RWPE2 (cell line): ENCODE results near the gene PTPN18.

Experiments
- ATAC-seq: fragments of 200-7000 bp; cut with Tn5 transposase; 3 replicates; pipeline ENCODE4 v1.9.1; 2021; ENCODE audit warnings: low read depth
- DNase-seq: peaks from one replicate; pipeline ENCODE4 v3.0.0-alpha.2; 2020; ENCODE audit warnings: low spot score
- H3K27ac ChIP-seq: fragments of 450-650 bp; 2 replicates; pipeline ENCODE4 v1.5.1; 2017; ENCODE audit warnings: mild to moderate bottlenecking; ENCODE audit not compliant: poor library complexity, severe bottlenecking
- H3K27me3 ChIP-seq: fragments of 250-450 bp; sonication (Bioruptor Pico); 2 replicates; pipeline ENCODE4 v1.5.1; 2021; ENCODE audit warnings: mild to moderate bottlenecking, moderate library complexity; ENCODE audit not compliant: insufficient read depth, poor library complexity, severe bottlenecking
- H3K36me3 ChIP-seq: fragments of 250-450 bp; sonication (Bioruptor Pico); 2 replicates; pipeline ENCODE4 v1.5.1; 2020; ENCODE audit warnings: low read depth, mild to moderate bottlenecking, moderate library complexity
- H3K4me1 ChIP-seq: fragments of 250-450 bp; sonication (Bioruptor Pico); 2 replicates; pipeline ENCODE4 v1.5.1; 2021; ENCODE audit warnings: mild to moderate bottlenecking, moderate library complexity; ENCODE audit not compliant: insufficient read depth, poor library complexity, severe bottlenecking
- H3K4me3 ChIP-seq: fragments of 250-450 bp; sonication (Bioruptor Pico); 2 replicates; pipeline ENCODE4 v1.5.1; 2021; ENCODE audit warnings: mild to moderate bottlenecking, moderate library complexity; ENCODE audit not compliant: severe bottlenecking
- H3K9me3 ChIP-seq: fragments of 250-450 bp; sonication (Bioruptor Pico); 2 replicates; pipeline ENCODE4 v1.5.1; 2021; ENCODE audit warnings: mild to moderate bottlenecking, moderate library complexity; ENCODE audit not compliant: severe bottlenecking
- TF ChIP-seq, protein P1 (sequence below): fragments of 450-650 bp; IDR thresholded peaks from one replicate; pipeline ENCODE4 v1.5.1; 2017; ENCODE audit warnings: mild to moderate bottlenecking, moderate library complexity; ENCODE audit not compliant: poor library complexity, severe bottlenecking

PTPN18 gene

DNA sequence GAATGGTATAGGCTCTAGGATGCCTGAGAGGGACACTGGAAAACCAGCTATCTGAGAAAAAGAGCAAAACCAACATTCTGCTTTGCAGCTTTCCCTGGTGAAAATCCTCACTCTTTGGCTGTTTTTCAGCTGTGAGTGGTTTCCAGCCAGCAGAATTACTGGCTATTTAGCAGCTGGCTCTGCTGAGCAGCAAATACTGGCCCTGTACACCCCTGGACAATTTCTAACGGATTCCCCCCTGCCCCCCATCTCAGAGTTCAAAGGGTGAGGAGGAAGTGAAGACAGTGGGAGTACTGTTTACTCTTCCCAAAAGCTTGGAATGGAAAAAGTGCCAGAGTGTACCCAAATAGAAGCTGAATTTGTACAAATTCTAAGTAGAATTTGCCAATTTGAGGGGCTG lies 39.3 kb upstream of the PTPN18 start:
- Histone ChIP-seq H3K9me3 (no peaks in the 10 kb centered on the region), H3K4me3 (no peak overlapping the region), H3K27me3 (no peaks in the 10 kb centered on the region), H3K27ac (no peak overlapping the region), H3K36me3 (no peaks in the 10 kb centered on the region), H3K4me1 (no peaks in the 10 kb centered on the region)
- no peak for DNase-seq
- no peak for ATAC-seq
- TF ChIP-seq, protein P1, sequence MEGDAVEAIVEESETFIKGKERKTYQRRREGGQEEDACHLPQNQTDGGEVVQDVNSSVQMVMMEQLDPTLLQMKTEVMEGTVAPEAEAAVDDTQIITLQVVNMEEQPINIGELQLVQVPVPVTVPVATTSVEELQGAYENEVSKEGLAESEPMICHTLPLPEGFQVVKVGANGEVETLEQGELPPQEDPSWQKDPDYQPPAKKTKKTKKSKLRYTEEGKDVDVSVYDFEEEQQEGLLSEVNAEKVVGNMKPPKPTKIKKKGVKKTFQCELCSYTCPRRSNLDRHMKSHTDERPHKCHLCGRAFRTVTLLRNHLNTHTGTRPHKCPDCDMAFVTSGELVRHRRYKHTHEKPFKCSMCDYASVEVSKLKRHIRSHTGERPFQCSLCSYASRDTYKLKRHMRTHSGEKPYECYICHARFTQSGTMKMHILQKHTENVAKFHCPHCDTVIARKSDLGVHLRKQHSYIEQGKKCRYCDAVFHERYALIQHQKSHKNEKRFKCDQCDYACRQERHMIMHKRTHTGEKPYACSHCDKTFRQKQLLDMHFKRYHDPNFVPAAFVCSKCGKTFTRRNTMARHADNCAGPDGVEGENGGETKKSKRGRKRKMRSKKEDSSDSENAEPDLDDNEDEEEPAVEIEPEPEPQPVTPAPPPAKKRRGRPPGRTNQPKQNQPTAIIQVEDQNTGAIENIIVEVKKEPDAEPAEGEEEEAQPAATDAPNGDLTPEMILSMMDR: no peak

DNA sequence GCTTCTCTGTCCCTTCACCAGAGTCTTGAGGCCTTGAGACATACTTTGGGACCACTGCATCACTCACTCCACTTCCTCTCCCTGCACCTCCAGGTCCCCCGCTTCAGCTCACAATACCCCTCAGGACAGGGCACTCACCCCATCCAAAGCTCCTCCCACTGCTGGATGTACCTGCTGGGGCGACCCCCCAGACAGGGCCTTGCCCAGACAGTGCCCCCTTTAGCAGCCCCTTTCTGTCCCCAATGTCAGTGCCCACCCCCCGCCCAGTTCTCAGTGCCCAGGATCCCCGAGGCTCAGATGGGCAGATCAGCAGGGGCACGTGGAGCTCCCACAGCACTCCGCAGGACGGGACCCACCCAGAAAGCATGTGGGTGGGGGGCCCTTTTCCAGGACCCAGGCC lies 37.0 kb upstream of the PTPN18 start:
- no peaks in the 10 kb centered on the region for H3K27me3 ChIP-seq
- H3K27ac ChIP-seq: no peak overlapping the region
- ATAC-seq (no peak), DNase-seq (no peak)
- H3K4me3 ChIP-seq: no peak overlapping the region
- H3K9me3 ChIP-seq: no peaks in the 10 kb centered on the region
- TF ChIP-seq, protein P1: no peak
- H3K36me3 ChIP-seq: no peaks in the 10 kb centered on the region
- H3K4me1 ChIP-seq: no peaks in the 10 kb centered on the region

DNA sequence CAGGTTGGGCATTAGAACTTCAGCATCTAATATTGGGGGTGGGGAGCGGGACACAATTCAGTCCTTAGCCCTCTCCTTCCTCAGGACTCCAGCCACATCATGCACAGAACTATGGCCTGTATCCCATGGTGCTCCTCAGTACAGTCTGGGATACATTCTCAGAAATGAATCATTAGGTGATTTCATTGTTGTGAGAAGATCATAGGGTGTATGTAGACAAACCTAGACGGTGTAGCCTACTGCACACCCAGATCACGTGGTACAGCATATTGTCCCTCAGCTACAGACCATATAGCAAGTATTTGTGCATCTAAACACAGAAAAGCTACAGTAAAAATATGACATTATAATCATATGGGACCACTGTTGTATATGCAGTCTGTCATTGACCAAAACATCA lies 36.3 kb upstream of the PTPN18 start:
- no peak for DNase-seq
- H3K27ac ChIP-seq: no peak overlapping the region
- H3K9me3 ChIP-seq: no peaks in the 10 kb centered on the region
- ATAC-seq: peak; percentile 56; the same call in 1 of the 3 replicates
- TF ChIP-seq, protein P1: no peak
- no peaks in the 10 kb centered on the region for H3K4me1 ChIP-seq
- no peaks in the 10 kb centered on the region for H3K27me3 ChIP-seq
- no peak overlapping the region for H3K4me3 ChIP-seq
- H3K36me3 ChIP-seq: no peaks in the 10 kb centered on the region

DNA sequence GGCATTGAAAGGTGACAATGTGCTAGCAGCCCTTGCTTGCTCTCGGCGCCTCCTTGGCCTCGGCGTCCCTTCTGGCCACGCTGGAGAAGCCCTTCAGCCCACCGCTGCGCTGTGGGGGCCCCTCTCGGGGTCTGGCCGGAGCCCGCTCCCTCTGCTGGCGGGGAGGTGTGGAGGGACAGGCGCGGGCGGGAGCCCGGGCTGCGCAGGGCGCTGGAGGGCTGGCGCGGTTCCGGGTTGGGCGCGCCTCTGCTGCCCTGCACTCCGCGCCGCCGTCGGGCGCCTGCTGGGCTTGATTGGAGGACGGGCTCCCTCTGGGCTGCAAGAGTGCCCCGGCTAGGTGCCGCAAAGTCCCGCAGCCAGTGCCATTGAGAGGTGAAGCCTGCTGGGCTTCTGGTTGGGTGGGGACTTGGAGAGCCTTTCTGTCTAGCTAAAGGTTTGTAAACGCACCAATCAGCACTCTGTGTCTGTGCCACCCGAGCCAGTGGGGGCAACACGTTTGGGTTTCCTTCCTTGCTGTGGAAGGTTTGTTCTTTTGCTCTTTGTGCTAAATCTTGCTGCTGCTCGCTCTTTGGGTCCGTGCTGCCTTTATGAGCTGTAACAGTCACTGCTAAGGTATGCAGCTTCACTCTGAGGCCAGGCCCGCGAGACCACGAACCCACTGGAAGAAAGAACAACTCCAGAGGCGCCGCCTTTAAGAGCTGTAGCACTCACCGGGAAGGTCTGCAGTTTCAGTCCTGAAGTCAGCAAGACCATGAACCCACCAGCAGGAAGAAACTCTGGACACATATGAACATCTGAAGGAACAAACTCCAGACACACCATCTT lies 27.9 kb upstream of the PTPN18 start:
- Histone ChIP-seq H3K4me3 (no peak overlapping the region), H3K36me3 (no peaks in the 10 kb centered on the region), H3K27me3 (no peaks in the 10 kb centered on the region), H3K4me1 (peaks cover 17% of the 10 kb centered on the region), H3K9me3 (no peaks in the 10 kb centered on the region), H3K27ac (peak overlapping the region; percentile 94)
- TF ChIP-seq, protein P1: no peak
- peak; percentile 85 for ATAC-seq
- peak; percentile 74 for DNase-seq

DNA sequence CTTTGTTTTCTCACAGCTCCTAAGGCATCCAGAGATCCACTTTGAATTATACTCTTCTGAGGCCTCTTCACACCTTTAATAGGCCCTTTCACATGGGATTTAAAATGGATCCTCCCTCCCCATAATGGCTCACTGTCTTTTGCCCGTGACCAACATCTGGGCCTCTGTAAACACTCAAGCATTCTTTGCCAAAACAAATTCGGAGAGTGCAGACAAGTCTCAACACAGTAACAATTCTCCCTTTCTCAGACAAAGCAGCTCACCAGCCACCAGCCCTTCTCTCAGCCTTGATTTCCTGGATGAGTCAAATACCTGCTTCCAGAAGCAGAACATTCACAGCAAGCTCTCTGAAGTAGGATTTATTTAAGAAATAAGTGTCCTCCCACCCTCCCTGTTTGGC lies 27.1 kb upstream of the PTPN18 start:
- Histone ChIP-seq H3K27ac (peak overlapping the region; percentile 94), H3K4me3 (no peak overlapping the region), H3K9me3 (no peaks in the 10 kb centered on the region), H3K4me1 (peaks cover 17% of the 10 kb centered on the region), H3K27me3 (no peaks in the 10 kb centered on the region), H3K36me3 (no peaks in the 10 kb centered on the region)
- TF ChIP-seq, protein P1: no peak
- DNase-seq (no peak), ATAC-seq (peak; percentile 86)
